HepG2 (cell line): ENCODE measurements around the gene SMOC1.

Experiments
- CEBPZ ChIP-seq: IDR thresholded peaks from 2 replicates; pipeline ENCODE4 v1.6.1; 2012; ENCODE audit warnings: low read length, improper control_type of control experiment
- HNRNPH1 ChIP-seq: fragments of 200-400 bp; formaldehyde crosslinking; optimal IDR thresholded peaks from 2 replicates; pipeline ENCODE3; 2017; ENCODE audit warnings: mild to moderate bottlenecking, low read depth, low read length
- IRF2 ChIP-seq: IDR thresholded peaks from 2 replicates; pipeline ENCODE4 v1.6.1; 2018; ENCODE audit warnings: missing genetic modification reagents, missing compliant biosample characterization
- MYNN ChIP-seq: sonication (generic); formaldehyde crosslinking; IDR thresholded peaks from 2 replicates; pipeline ENCODE4 v1.4.0; 2020; ENCODE audit warnings: mild to moderate bottlenecking, low read depth, missing genetic modification reagents
- POLR2A ChIP-seq, 2 experiments: IDR thresholded peaks; 2 replicates each; pipeline ENCODE4 v1.6.1; 2011; ENCODE audit warnings: low read depth in 2 of 2, low read length in 2 of 2, mild to moderate bottlenecking in 1 of 2, moderate library complexity in 1 of 2; ENCODE audit not compliant: insufficient read depth in 1 of 2
- RAD21 ChIP-seq: fragments of 450-650 bp; formaldehyde crosslinking; IDR thresholded peaks from 2 replicates; pipeline ENCODE4 v1.5.0; 2020; ENCODE audit warnings: mild to moderate bottlenecking
- RFXAP ChIP-seq: sonication (generic); formaldehyde crosslinking; IDR thresholded peaks from 2 replicates; pipeline ENCODE4 v1.4.0; 2020; ENCODE audit warnings: missing genetic modification reagents, borderline replicate concordance
- SMAD3 ChIP-seq: sonication (generic); formaldehyde crosslinking; IDR thresholded peaks from 2 replicates; pipeline ENCODE4 v1.4.0; 2020; ENCODE audit warnings: missing genetic modification reagents

GRCh38 chr14:69938751-69939150 is 59.5 kb downstream of the SMOC1 start:
- TF ChIP-seq HNRNPH1 (no peak), RFXAP (CRISPR knock-in tag) (no peak), IRF2 (CRISPR knock-in tag) (no peak), RAD21 (CRISPR knock-in tag) (no peak), POLR2A (IDR thresholded peaks at IDR 0.05; ENCODE audit: insufficient read depth in 1 of 2, low read depth in 2 of 2, low read length in 2 of 2) (no peak), MYNN (CRISPR knock-in tag) (no peak), SMAD3 (CRISPR knock-in tag) (no peak), CEBPZ (no peak)
